ENCODE measurements around the gene KIF19.

Gene KIF19

GRCh38 chr17:74296548-74296936, 29.5 kb upstream of the KIF19 start:
- H3K27ac Mint-ChIP-seq = no peak overlapping the region
- no peaks in the 10 kb centered on the region for H3K27me3 Mint-ChIP-seq
- peaks cover 15% of the 10 kb centered on the region for H3K4me1 Mint-ChIP-seq
- H3K9me3 Mint-ChIP-seq = no peaks in the 10 kb centered on the region
- no peak overlapping the region for H3K4me3 Mint-ChIP-seq
- no peaks in the 10 kb centered on the region for H3K36me3 Mint-ChIP-seq

- no peak overlapping the region for H3K4me3 Mint-ChIP-seq
- H3K4me1 Mint-ChIP-seq = peaks cover 15% of the 10 kb centered on the region
- H3K27ac Mint-ChIP-seq = no peak overlapping the region
- H3K9me3 Mint-ChIP-seq = no peaks in the 10 kb centered on the region
- no peaks in the 10 kb centered on the region for H3K27me3 Mint-ChIP-seq
- H3K36me3 Mint-ChIP-seq = no peaks in the 10 kb centered on the region
These were observed 28.1 kb upstream of the KIF19 start for GRCh38 chr17:74297941-74298340.

- Mint-ChIP-seq H3K4me3 (no peak overlapping the region), H3K27ac (no peak overlapping the region), H3K27me3 (no peaks in the 10 kb centered on the region), H3K9me3 (no peaks in the 10 kb centered on the region), H3K36me3 (no peaks in the 10 kb centered on the region), H3K4me1 (peaks cover 15% of the 10 kb centered on the region)
These were observed 27.2 kb upstream of the KIF19 start for GRCh38 chr17:74298778-74299177.

- no peak overlapping the region for H3K27ac Mint-ChIP-seq
- peaks cover 15% of the 10 kb centered on the region for H3K4me1 Mint-ChIP-seq
- H3K4me3 Mint-ChIP-seq = no peak overlapping the region
- H3K36me3 Mint-ChIP-seq = no peaks in the 10 kb centered on the region
- no peaks in the 10 kb centered on the region for H3K27me3 Mint-ChIP-seq
- H3K9me3 Mint-ChIP-seq = no peaks in the 10 kb centered on the region
These were observed 26.6 kb upstream of the KIF19 start for GRCh38 chr17:74299226-74300009.

- H3K4me3 Mint-ChIP-seq = no peak overlapping the region
- H3K4me1 Mint-ChIP-seq = peaks cover 5% of the 10 kb centered on the region
- no peak overlapping the region for H3K27ac Mint-ChIP-seq
- H3K36me3 Mint-ChIP-seq = no peaks in the 10 kb centered on the region
- no peaks in the 10 kb centered on the region for H3K9me3 Mint-ChIP-seq
- H3K27me3 Mint-ChIP-seq = no peaks in the 10 kb centered on the region
These were observed 22.7 kb upstream of the KIF19 start for GRCh38 chr17:74303305-74303704.

GRCh38 chr17:74304184-74304583, 21.8 kb upstream of the KIF19 start:
- Mint-ChIP-seq H3K36me3 (no peaks in the 10 kb centered on the region), H3K27me3 (no peaks in the 10 kb centered on the region), H3K4me1 (peaks cover 5% of the 10 kb centered on the region), H3K4me3 (no peak overlapping the region), H3K9me3 (no peaks in the 10 kb centered on the region), H3K27ac (no peak overlapping the region)

GRCh38 chr17:74305865-74306654, 20.0 kb upstream of the KIF19 start:
- H3K36me3 Mint-ChIP-seq = no peaks in the 10 kb centered on the region
- no peak overlapping the region for H3K27ac Mint-ChIP-seq
- peaks cover 4% of the 10 kb centered on the region for H3K4me1 Mint-ChIP-seq
- no peaks in the 10 kb centered on the region for H3K9me3 Mint-ChIP-seq
- no peaks in the 10 kb centered on the region for H3K27me3 Mint-ChIP-seq
- no peak overlapping the region for H3K4me3 Mint-ChIP-seq

- H3K27ac Mint-ChIP-seq = no peak overlapping the region
- H3K4me3 Mint-ChIP-seq = no peak overlapping the region
- H3K4me1 Mint-ChIP-seq = no peaks in the 10 kb centered on the region
- no peaks in the 10 kb centered on the region for H3K27me3 Mint-ChIP-seq
- H3K9me3 Mint-ChIP-seq = no peaks in the 10 kb centered on the region
- H3K36me3 Mint-ChIP-seq = no peaks in the 10 kb centered on the region
These were observed 17.8 kb upstream of the KIF19 start for GRCh38 chr17:74307984-74308773.

- H3K36me3 Mint-ChIP-seq = no peaks in the 10 kb centered on the region
- no peak overlapping the region for H3K27ac Mint-ChIP-seq
- no peaks in the 10 kb centered on the region for H3K4me1 Mint-ChIP-seq
- H3K27me3 Mint-ChIP-seq = no peaks in the 10 kb centered on the region
- no peak overlapping the region for H3K4me3 Mint-ChIP-seq
- no peaks in the 10 kb centered on the region for H3K9me3 Mint-ChIP-seq
These were observed 16.1 kb upstream of the KIF19 start for GRCh38 chr17:74309902-74310301.

- no peak overlapping the region for H3K27ac Mint-ChIP-seq
- H3K4me1 Mint-ChIP-seq = no peaks in the 10 kb centered on the region
- no peaks in the 10 kb centered on the region for H3K27me3 Mint-ChIP-seq
- H3K4me3 Mint-ChIP-seq = no peak overlapping the region
- H3K36me3 Mint-ChIP-seq = no peaks in the 10 kb centered on the region
- H3K9me3 Mint-ChIP-seq = no peaks in the 10 kb centered on the region
These were observed 11.1 kb upstream of the KIF19 start for GRCh38 chr17:74314877-74315276.

GRCh38 chr17:74316220-74316619, 9.8 kb upstream of the KIF19 start:
- Mint-ChIP-seq H3K27me3 (no peaks in the 10 kb centered on the region), H3K27ac (no peak overlapping the region), H3K4me3 (no peak overlapping the region), H3K36me3 (no peaks in the 10 kb centered on the region), H3K4me1 (no peaks in the 10 kb centered on the region), H3K9me3 (no peaks in the 10 kb centered on the region)

GRCh38 chr17:74317071-74317470, 9.0 kb upstream of the KIF19 start:
- H3K4me1 Mint-ChIP-seq = no peaks in the 10 kb centered on the region
- no peaks in the 10 kb centered on the region for H3K27me3 Mint-ChIP-seq
- H3K36me3 Mint-ChIP-seq = no peaks in the 10 kb centered on the region
- H3K27ac Mint-ChIP-seq = no peak overlapping the region
- no peaks in the 10 kb centered on the region for H3K9me3 Mint-ChIP-seq
- no peak overlapping the region for H3K4me3 Mint-ChIP-seq

- no peaks in the 10 kb centered on the region for H3K4me1 Mint-ChIP-seq
- no peaks in the 10 kb centered on the region for H3K36me3 Mint-ChIP-seq
- no peak overlapping the region for H3K27ac Mint-ChIP-seq
- H3K9me3 Mint-ChIP-seq = no peaks in the 10 kb centered on the region
- no peak overlapping the region for H3K4me3 Mint-ChIP-seq
- H3K27me3 Mint-ChIP-seq = peaks cover 2% of the 10 kb centered on the region
These were observed 7.6 kb upstream of the KIF19 start for GRCh38 chr17:74318391-74318790.

- Mint-ChIP-seq H3K27ac (no peak overlapping the region), H3K4me1 (peaks cover 18% of the 10 kb centered on the region), H3K36me3 (no peaks in the 10 kb centered on the region), H3K4me3 (no peak overlapping the region), H3K27me3 (peaks cover 5% of the 10 kb centered on the region), H3K9me3 (no peaks in the 10 kb centered on the region)
These were observed 1.5 kb upstream of the KIF19 start for GRCh38 chr17:74324521-74324920.

GRCh38 chr17:74325376-74325742, 667 bp upstream of the KIF19 start:
- Mint-ChIP-seq H3K27ac (no peak overlapping the region), H3K9me3 (no peaks in the 10 kb centered on the region), H3K36me3 (no peaks in the 10 kb centered on the region), H3K27me3 (peaks cover 6% of the 10 kb centered on the region), H3K4me3 (peak overlapping the region; percentile 42), H3K4me1 (peaks cover 21% of the 10 kb centered on the region)

- H3K4me1 Mint-ChIP-seq = peaks cover 21% of the 10 kb centered on the region
- H3K4me3 Mint-ChIP-seq = peak overlapping the region; percentile 57
- H3K9me3 Mint-ChIP-seq = no peaks in the 10 kb centered on the region
- H3K36me3 Mint-ChIP-seq = no peaks in the 10 kb centered on the region
- peak overlapping the region; percentile 59 for H3K27ac Mint-ChIP-seq
- H3K27me3 Mint-ChIP-seq = peaks cover 6% of the 10 kb centered on the region
These were observed 480 bp downstream of the KIF19 start for GRCh38 chr17:74326506-74326905.
